ENCODE results near the gene CXCL16.

DNA sequence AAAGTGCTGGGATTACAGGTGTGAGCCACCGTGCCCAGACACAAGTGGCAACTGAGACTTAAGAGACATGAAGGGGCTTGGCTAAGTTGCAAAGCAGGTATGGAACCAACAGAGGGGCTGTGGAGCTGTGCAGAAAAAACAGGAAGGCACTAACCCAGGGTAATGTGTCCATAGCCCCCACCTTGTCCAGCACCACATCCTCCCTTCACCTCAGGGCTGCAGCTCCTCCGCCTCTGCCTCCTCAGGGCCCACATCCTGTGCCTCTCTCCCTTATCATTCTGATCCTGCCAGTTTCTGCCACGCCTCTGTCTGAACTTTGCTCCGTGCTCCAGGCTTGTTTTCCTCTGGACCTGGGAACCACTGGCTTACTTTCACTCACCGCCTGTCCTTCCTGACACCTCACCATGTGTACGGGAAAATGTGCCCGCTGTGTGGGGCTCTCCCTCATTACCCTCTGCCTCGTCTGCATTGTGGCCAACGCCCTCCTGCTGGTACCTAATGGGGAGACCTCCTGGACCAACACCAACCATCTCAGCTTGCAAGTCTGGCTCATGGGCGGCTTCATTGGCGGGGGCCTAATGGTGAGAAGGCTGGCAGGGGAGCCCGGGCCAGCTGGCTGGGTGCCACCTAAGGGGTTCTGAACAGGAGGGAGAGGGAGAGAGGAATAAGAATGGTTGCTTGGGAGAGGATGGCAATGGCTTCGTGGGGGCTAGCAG lies 31.9 kb upstream of the CXCL16 start, which contains the start of gene TM4SF5:
- TF ChIP-seq POLR2A (IDR thresholded peaks at IDR 0.05), result no peak
- TF ChIP-seq, protein P1, sequence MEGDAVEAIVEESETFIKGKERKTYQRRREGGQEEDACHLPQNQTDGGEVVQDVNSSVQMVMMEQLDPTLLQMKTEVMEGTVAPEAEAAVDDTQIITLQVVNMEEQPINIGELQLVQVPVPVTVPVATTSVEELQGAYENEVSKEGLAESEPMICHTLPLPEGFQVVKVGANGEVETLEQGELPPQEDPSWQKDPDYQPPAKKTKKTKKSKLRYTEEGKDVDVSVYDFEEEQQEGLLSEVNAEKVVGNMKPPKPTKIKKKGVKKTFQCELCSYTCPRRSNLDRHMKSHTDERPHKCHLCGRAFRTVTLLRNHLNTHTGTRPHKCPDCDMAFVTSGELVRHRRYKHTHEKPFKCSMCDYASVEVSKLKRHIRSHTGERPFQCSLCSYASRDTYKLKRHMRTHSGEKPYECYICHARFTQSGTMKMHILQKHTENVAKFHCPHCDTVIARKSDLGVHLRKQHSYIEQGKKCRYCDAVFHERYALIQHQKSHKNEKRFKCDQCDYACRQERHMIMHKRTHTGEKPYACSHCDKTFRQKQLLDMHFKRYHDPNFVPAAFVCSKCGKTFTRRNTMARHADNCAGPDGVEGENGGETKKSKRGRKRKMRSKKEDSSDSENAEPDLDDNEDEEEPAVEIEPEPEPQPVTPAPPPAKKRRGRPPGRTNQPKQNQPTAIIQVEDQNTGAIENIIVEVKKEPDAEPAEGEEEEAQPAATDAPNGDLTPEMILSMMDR (IDR thresholded peaks at IDR 0.05), result no peak

Measured in uterus (tissue), 2 donors.